SU-DHL-6 (cell line): ENCODE results near the gene TKFC.

Source experiments
- CTCF ChIP-seq: fragments of 200-600 bp; sonication (generic); IDR thresholded peaks from one replicate; pipeline ENCODE4 v1.5.1; 2017; ENCODE audit warnings: antibody characterized with exemption, mild to moderate bottlenecking, low read length, moderate library complexity; ENCODE audit not compliant: insufficient read depth, poor library complexity, severe bottlenecking
- EZH2phosphoT487 ChIP-seq: fragments of 200-600 bp; sonication (generic), shearing (Covaris generic); conservative IDR thresholded peaks from 2 replicates; pipeline ENCODE4 v1.6.1; 2018; ENCODE audit warnings: mild to moderate bottlenecking, antibody characterized with exemption, low read length, moderate library complexity, mixed read lengths

DNA sequence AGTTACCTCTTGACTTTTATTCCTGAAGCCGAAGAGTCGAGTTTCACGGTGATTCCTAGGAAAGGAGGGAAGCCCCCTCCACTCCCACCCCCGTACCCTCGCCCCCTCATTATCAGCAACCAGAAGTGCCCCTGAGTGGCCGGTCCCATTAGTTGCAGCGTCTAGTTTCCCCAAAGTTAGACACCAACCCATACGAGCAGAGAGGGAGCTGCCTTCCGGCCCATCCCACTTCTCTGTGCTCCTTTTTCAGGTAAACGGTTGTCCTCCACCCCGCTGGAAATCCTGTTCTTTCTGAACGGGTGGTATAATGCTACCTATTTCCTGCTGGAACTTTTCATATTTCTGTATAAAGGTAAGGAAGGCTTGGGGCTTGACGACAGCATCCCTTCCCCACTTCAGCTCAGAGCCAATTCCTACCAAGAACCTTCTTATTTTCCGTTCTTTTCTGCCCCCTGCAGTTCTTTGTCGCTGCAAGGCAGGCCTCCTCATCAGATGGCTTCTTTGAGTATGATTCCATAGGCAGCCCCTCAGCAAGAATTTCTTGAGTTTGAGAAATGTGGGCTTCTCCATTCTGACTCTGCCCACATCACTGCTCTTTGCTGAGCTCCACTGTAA, 60.1 kb downstream of the TKFC start:
- no peak for TF ChIP-seq CTCF
- no peak for TF ChIP-seq EZH2phosphoT487
